ENCODE measurements around the gene HLA-DRA.

HLA-DRA gene

GRCh38 chr6:32413427-32414047 is 26.1 kb upstream of the HLA-DRA start:
- H3K9me2 ChIP-seq (replicated peaks; ENCODE audit: low read depth, low read length): no peaks in the 10 kb centered on the region
- H3K79me2 ChIP-seq (ENCODE audit: insufficient read depth, low read length): no peaks in the 10 kb centered on the region
- H3K4me1 ChIP-seq (ENCODE audit: insufficient read depth, low read length, poor library complexity, severe bottlenecking): peaks cover 4% of the 10 kb centered on the region
- no peaks in the 10 kb centered on the region for H3K9me3 ChIP-seq (ENCODE audit: insufficient read depth, low read depth, low read length)
- no peaks in the 10 kb centered on the region for H3K27me3 ChIP-seq (ENCODE audit: insufficient read depth, low read length, poor library complexity, severe bottlenecking)
- TF ChIP-seq EZH2phosphoT487 (IDR thresholded peaks at IDR 0.05; ENCODE audit: borderline replicate concordance) (no peak), CTCF (conservative IDR thresholded peaks at IDR 0.05; ENCODE audit: low read length) (peak; percentile 91)
- no peaks in the 10 kb centered on the region for H3K36me3 ChIP-seq (ENCODE audit: insufficient read depth, low read length)
- no peak overlapping the region for H3K4me3 ChIP-seq (ENCODE audit: low read length, poor library complexity, severe bottlenecking)
- H3K9ac ChIP-seq (ENCODE audit: low read depth, low read length, poor library complexity, severe bottlenecking): no peak overlapping the region
- no peaks in the 10 kb centered on the region for H3F3A ChIP-seq (ENCODE audit: low read depth)
- no peak overlapping the region for H3K4me2 ChIP-seq (ENCODE audit: low read depth, low read length, poor library complexity, severe bottlenecking)
- no peaks in the 10 kb centered on the region for H4K20me1 ChIP-seq (ENCODE audit: insufficient read depth, low read length, poor library complexity, severe bottlenecking)
- H2AFZ ChIP-seq (ENCODE audit: low read length): peak overlapping the region; percentile 80

DNA sequence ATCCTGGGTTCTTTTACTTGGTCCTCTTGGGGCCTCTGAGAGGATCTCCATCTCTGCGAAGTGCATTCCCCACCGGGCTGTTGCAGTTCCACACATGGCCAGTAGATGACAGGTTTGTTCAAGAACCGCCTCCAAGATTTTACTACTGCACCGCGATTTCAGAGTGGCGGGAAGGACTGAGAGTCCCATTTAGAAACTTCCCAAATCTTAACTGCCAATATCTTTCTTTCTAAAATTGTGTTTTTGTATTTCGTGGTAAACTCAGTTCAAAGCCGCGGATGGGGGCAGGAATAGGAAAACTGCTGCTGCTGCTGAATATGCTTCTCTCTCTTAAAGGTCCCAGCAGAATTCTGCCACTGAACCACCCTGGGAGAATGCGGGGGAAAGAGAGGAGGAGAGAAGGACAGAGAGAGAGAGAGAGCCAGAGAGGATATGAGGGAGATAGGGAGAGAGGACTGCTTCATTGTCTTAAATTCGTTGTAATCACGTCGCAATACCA is 24.1 kb upstream of the HLA-DRA start:
- no peaks in the 10 kb centered on the region for H4K20me1 ChIP-seq (ENCODE audit: insufficient read depth, low read length, poor library complexity, severe bottlenecking)
- H3K9me2 ChIP-seq (replicated peaks; ENCODE audit: low read depth, low read length): no peaks in the 10 kb centered on the region
- TF ChIP-seq EZH2phosphoT487 (IDR thresholded peaks at IDR 0.05; ENCODE audit: borderline replicate concordance) (no peak), CTCF (conservative IDR thresholded peaks at IDR 0.05; ENCODE audit: low read length) (peak; percentile 96)
- H3F3A ChIP-seq (ENCODE audit: low read depth): no peaks in the 10 kb centered on the region
- H2AFZ ChIP-seq (ENCODE audit: low read length): peak overlapping the region; percentile 88
- no peaks in the 10 kb centered on the region for H3K36me3 ChIP-seq (ENCODE audit: insufficient read depth, low read length)
- peak overlapping the region; percentile 79 for H3K4me2 ChIP-seq (ENCODE audit: low read depth, low read length, poor library complexity, severe bottlenecking)
- no peaks in the 10 kb centered on the region for H3K27me3 ChIP-seq (ENCODE audit: insufficient read depth, low read length, poor library complexity, severe bottlenecking)
- H3K4me3 ChIP-seq (ENCODE audit: low read length, poor library complexity, severe bottlenecking): peak overlapping the region; percentile 67
- H3K4me1 ChIP-seq (ENCODE audit: insufficient read depth, low read length, poor library complexity, severe bottlenecking): peaks cover 4% of the 10 kb centered on the region
- H3K9ac ChIP-seq (ENCODE audit: low read depth, low read length, poor library complexity, severe bottlenecking): peak overlapping the region; percentile 44
- no peaks in the 10 kb centered on the region for H3K9me3 ChIP-seq (ENCODE audit: insufficient read depth, low read depth, low read length)
- H3K79me2 ChIP-seq (ENCODE audit: insufficient read depth, low read length): no peaks in the 10 kb centered on the region

GRCh38 chr6:32416036-32416435 is 23.7 kb upstream of the HLA-DRA start:
- peak overlapping the region; percentile 88 for H2AFZ ChIP-seq (ENCODE audit: low read length)
- no peaks in the 10 kb centered on the region for H3F3A ChIP-seq (ENCODE audit: low read depth)
- H3K4me2 ChIP-seq (ENCODE audit: low read depth, low read length, poor library complexity, severe bottlenecking): peak overlapping the region; percentile 79
- no peaks in the 10 kb centered on the region for H4K20me1 ChIP-seq (ENCODE audit: insufficient read depth, low read length, poor library complexity, severe bottlenecking)
- TF ChIP-seq EZH2phosphoT487 (IDR thresholded peaks at IDR 0.05; ENCODE audit: borderline replicate concordance) (no peak), CTCF (conservative IDR thresholded peaks at IDR 0.05; ENCODE audit: low read length) (no peak)
- H3K79me2 ChIP-seq (ENCODE audit: insufficient read depth, low read length): no peaks in the 10 kb centered on the region
- H3K27me3 ChIP-seq (ENCODE audit: insufficient read depth, low read length, poor library complexity, severe bottlenecking): no peaks in the 10 kb centered on the region
- H3K4me1 ChIP-seq (ENCODE audit: insufficient read depth, low read length, poor library complexity, severe bottlenecking): peaks cover 4% of the 10 kb centered on the region
- H3K9ac ChIP-seq (ENCODE audit: low read depth, low read length, poor library complexity, severe bottlenecking): peak overlapping the region; percentile 44
- H3K36me3 ChIP-seq (ENCODE audit: insufficient read depth, low read length): no peaks in the 10 kb centered on the region
- H3K4me3 ChIP-seq (ENCODE audit: low read length, poor library complexity, severe bottlenecking): peak overlapping the region; percentile 67
- H3K9me2 ChIP-seq (replicated peaks; ENCODE audit: low read depth, low read length): no peaks in the 10 kb centered on the region
- H3K9me3 ChIP-seq (ENCODE audit: insufficient read depth, low read depth, low read length): no peaks in the 10 kb centered on the region
